H1 (cell line): ENCODE data around the gene DAPL1. TPM values are rescaled to one million over a fixed set of nuclear protein-coding genes. Genes with fewer than 3 reads are reported as not detected.
"Not testable (repeated sequence)": the region's sequence is repeated elsewhere in the genome, so short reads cannot be mapped to it uniquely, and the experiment has no call there.

Source experiments
- CTCF ChIA-PET: fragments of 300-600 bp; sonication (Branson Sonifier 250); formaldehyde crosslinking; loops from one replicate; lab custom pipeline; 2021; ENCODE audit not compliant: partially characterized antibody; lab: Charles Lee
- POLR2A ChIA-PET: fragments of 300-600 bp; sonication (Branson Sonifier 250); formaldehyde crosslinking; loops from one replicate; lab custom pipeline; 2021; ENCODE audit warnings: inconsistent platforms; ENCODE audit not compliant: partially characterized antibody; lab: Charles Lee
- DNase-seq, 2 experiments: peaks; one replicate each; pipeline versions ENCODE4 v3.0.0 to v3.0.0-alpha.2; 2010 to 2022; ENCODE audit warnings: low spot score in 2 of 2, low read depth in 1 of 2, mixed read lengths in 1 of 2
- FAIRE-seq: peaks from 2 replicates; lab custom pipeline; 2011; peaks lifted over from hg19 to GRCh38; lab: Jason Lieb, UNC
- H2AFZ ChIP-seq: 2 replicates; pipeline ENCODE4 v1.8.1; 2012; ENCODE audit warnings: low read length, inconsistent platforms
- H2AK5ac ChIP-seq: 2 replicates; pipeline ENCODE4 v1.6.1; 2013; ENCODE audit warnings: low read depth, low read length
- H2BK120ac ChIP-seq: replicated peaks from 2 replicates; pipeline ENCODE3; 2013; ENCODE audit warnings: low read depth, low read length, inconsistent platforms
- H2BK12ac ChIP-seq: 2 replicates; pipeline ENCODE4 v1.6.1; 2013; ENCODE audit warnings: low read depth, low read length
- H2BK15ac ChIP-seq: 2 replicates; pipeline ENCODE4 v1.6.1; 2013; ENCODE audit warnings: low read length
- H2BK20ac ChIP-seq: 2 replicates; pipeline ENCODE4 v1.6.1; 2013; ENCODE audit warnings: low read length
- H2BK5ac ChIP-seq: 2 replicates; pipeline ENCODE4 v1.6.1; 2013; ENCODE audit warnings: low read depth, low read length
- H3K14ac ChIP-seq: 2 replicates; pipeline ENCODE4 v1.6.1; 2013; ENCODE audit warnings: inconsistent platforms; ENCODE audit not compliant: insufficient read length
- H3K18ac ChIP-seq: 2 replicates; pipeline ENCODE4 v1.6.1; 2013; ENCODE audit warnings: low read length; ENCODE audit errors: extremely low read depth
- H3K23ac ChIP-seq: 2 replicates; pipeline ENCODE4 v1.6.1; 2013; ENCODE audit warnings: inconsistent platforms; ENCODE audit not compliant: insufficient read length
- H3K23me2 ChIP-seq: 2 replicates; pipeline ENCODE4 v1.6.1; 2013; ENCODE audit warnings: low read depth, low read length
- H3K27ac ChIP-seq: 2 replicates; pipeline ENCODE4 v1.6.1; 2011; ENCODE audit warnings: low read depth, low read length, inconsistent platforms
- H3K27me3 ChIP-seq, 4 experiments: replicated peaks in 1 of 4; 1 replicate in 1 of 4; 2 replicates in 3 of 4; pipeline versions ENCODE4 v1.6.1 to v1.8.1; 2011 to 2013; ENCODE audit warnings: low read length in 3 of 4, mild to moderate bottlenecking in 3 of 4, inconsistent platforms in 2 of 4, mixed read lengths in 2 of 4, moderate library complexity in 1 of 4; ENCODE audit not compliant: control insufficient read depth in 3 of 4, insufficient read depth in 3 of 4; ENCODE audit errors: extremely low read depth in 1 of 4
- H3K36me3 ChIP-seq, 4 experiments: 2 replicates each; pipeline versions ENCODE4 v1.6.1 to v1.8.1; 2011 to 2013; ENCODE audit warnings: mild to moderate bottlenecking in 4 of 4, low read length in 3 of 4, moderate library complexity in 2 of 4, control low read depth in 1 of 4, inconsistent platforms in 1 of 4; ENCODE audit not compliant: insufficient read depth in 4 of 4, control insufficient read depth in 2 of 4
- H3K4ac ChIP-seq: replicated peaks from 2 replicates; pipeline ENCODE3; 2013; ENCODE audit warnings: low read length, low read depth, mixed read lengths, inconsistent platforms; ENCODE audit not compliant: insufficient read length
- H3K4me1 ChIP-seq, 4 experiments: replicated peaks in 1 of 4; 1 replicate in 1 of 4; 2 replicates in 3 of 4; pipeline versions ENCODE4 v1.6.1 to v1.8.1; 2011 to 2013; ENCODE audit warnings: low read length in 3 of 4, inconsistent platforms in 2 of 4, mixed read lengths in 1 of 4; ENCODE audit not compliant: insufficient read depth in 4 of 4, control insufficient read depth in 3 of 4
- H3K4me2 ChIP-seq, 2 experiments: 2 replicates each; pipeline versions ENCODE4 v1.6.1 to v1.8.1; 2011 to 2013; ENCODE audit warnings: low read depth in 2 of 2, low read length in 2 of 2, control low read depth in 1 of 2, inconsistent platforms in 1 of 2, mild to moderate bottlenecking in 1 of 2; ENCODE audit not compliant: insufficient read depth in 1 of 2
- H3K4me3 ChIP-seq, 4 experiments: fragments of 200-600, 300-600 bp in 1 of 4; sonication (generic), shearing (Covaris generic), sonication (Bioruptor Twin) in 1 of 4; 2 replicates each; pipeline versions ENCODE4 v1.5.1 to v1.8.1; 2011 to 2016; ENCODE audit warnings: low read length in 4 of 4, low read depth in 3 of 4, control low read depth in 2 of 4, inconsistent platforms in 2 of 4, mild to moderate bottlenecking in 2 of 4, mixed read lengths in 1 of 4, moderate library complexity in 1 of 4; ENCODE audit not compliant: insufficient read depth in 2 of 4; ENCODE audit errors: extremely low read depth in 1 of 4
- H3K56ac ChIP-seq: replicated peaks from 2 replicates; pipeline ENCODE3; 2013; ENCODE audit warnings: low read depth, mild to moderate bottlenecking, mixed read lengths, low read length, inconsistent platforms; ENCODE audit not compliant: insufficient read length
- H3K79me1 ChIP-seq: 2 replicates; pipeline ENCODE4 v1.6.1; 2013; ENCODE audit warnings: low read depth, low read length, control low read depth
- H3K79me2 ChIP-seq, 2 experiments: 2 replicates each; pipeline versions ENCODE4 v1.6.1 to v1.8.1; 2012 to 2013; ENCODE audit warnings: low read length in 2 of 2, mild to moderate bottlenecking in 2 of 2, inconsistent platforms in 1 of 2; ENCODE audit not compliant: insufficient read depth in 2 of 2, control insufficient read depth in 1 of 2
- H3K9ac ChIP-seq, 4 experiments: replicated peaks in 1 of 4; 1 replicate in 1 of 4; 2 replicates in 3 of 4; pipeline versions ENCODE4 v1.6.1 to v1.8.1; 2011 to 2013; ENCODE audit warnings: low read depth in 3 of 4, low read length in 3 of 4, control low read depth in 2 of 4, mild to moderate bottlenecking in 2 of 4, moderate library complexity in 2 of 4, inconsistent platforms in 1 of 4; ENCODE audit errors: extremely low read depth in 1 of 4
- H3K9me3 ChIP-seq, 2 experiments: 2 replicates each; pipeline versions ENCODE4 v1.6.1 to v1.8.1; 2012 to 2013; ENCODE audit warnings: mild to moderate bottlenecking in 2 of 2, moderate library complexity in 2 of 2, control low read depth in 1 of 2, inconsistent platforms in 1 of 2, low read depth in 1 of 2, low read length in 1 of 2, mixed read lengths in 1 of 2; ENCODE audit not compliant: insufficient read depth in 2 of 2
- H4K20me1 ChIP-seq, 2 experiments: replicated peaks in 1 of 2; 2 replicates each; pipeline versions ENCODE3 to v1.8.1; 2011 to 2013; ENCODE audit warnings: inconsistent platforms in 2 of 2, low read length in 2 of 2, mild to moderate bottlenecking in 1 of 2; ENCODE audit not compliant: insufficient read depth in 2 of 2, control insufficient read depth in 1 of 2
- H4K5ac ChIP-seq: 2 replicates; pipeline ENCODE4 v1.6.1; 2013; ENCODE audit warnings: low read length, low read depth, mixed read lengths, inconsistent platforms; ENCODE audit not compliant: insufficient read length
- H4K8ac ChIP-seq: 2 replicates; pipeline ENCODE4 v1.8.0; 2013; ENCODE audit warnings: mild to moderate bottlenecking, moderate library complexity, low read length, inconsistent platforms; ENCODE audit not compliant: insufficient read depth; ENCODE audit errors: extremely low read depth
- H4K91ac ChIP-seq: replicated peaks from 2 replicates; pipeline ENCODE3; 2013; ENCODE audit warnings: low read length, mixed read lengths, inconsistent platforms; ENCODE audit not compliant: insufficient read length
- WGBS, 2 experiments: shearing (Covaris generic) in 1 of 2; methylation state at CpG; one replicate each; pipeline versions ENCODE4 v1.1.6 to v1.1.7; 2013 to 2015; ENCODE audit warnings: low lambda C conversion rate in 2 of 2, mixed read lengths in 2 of 2, inconsistent platforms in 1 of 2, low coverage in 1 of 2, missing lambda C conversion rate in 1 of 2; ENCODE audit not compliant: insufficient replicate concordance in 2 of 2, insufficient coverage in 1 of 2, insufficient read length in 1 of 2; ENCODE audit errors: extremely low coverage in 1 of 2, missing lambda C conversion rate in 1 of 2; 5-methylcytosine and 5-hydroxymethylcytosine counted together
- polyA plus RNA-seq, 7 experiments: library from polyadenylated mRNA; depleted of rRNA in 3 of 7; stranded (reverse) in 5 of 7; unstranded in 2 of 7; fragments of >200 nt in 5 of 7; fragments of 200-250 nt in 2 of 7; gene quantifications; 1 replicate in 5 of 7; 2 replicates in 1 of 7; 4 replicates in 1 of 7; pipeline versions ENCODE4 v1.2.1 to v1.2.3, GENCODE V29; 2011 to 2013; ENCODE audit warnings: missing spikeins in 2 of 7, mixed read lengths in 2 of 7
- total RNA-seq: library from RNA; stranded (reverse); fragmentation: NEBNext Ultra II Directional; extraction: Animal tissue kit (Norgen Biotek cat#: 25700); gene quantifications from 2 replicates; pipeline ENCODE4 v1.2.1, GENCODE V29; 2021

The DAPL1 gene
- total and polyA plus RNA-seq, 2 of the 8 experiments (the other 6 are each of a cell fraction or from before 2014, with no cell fraction given), result not detected

DNA sequence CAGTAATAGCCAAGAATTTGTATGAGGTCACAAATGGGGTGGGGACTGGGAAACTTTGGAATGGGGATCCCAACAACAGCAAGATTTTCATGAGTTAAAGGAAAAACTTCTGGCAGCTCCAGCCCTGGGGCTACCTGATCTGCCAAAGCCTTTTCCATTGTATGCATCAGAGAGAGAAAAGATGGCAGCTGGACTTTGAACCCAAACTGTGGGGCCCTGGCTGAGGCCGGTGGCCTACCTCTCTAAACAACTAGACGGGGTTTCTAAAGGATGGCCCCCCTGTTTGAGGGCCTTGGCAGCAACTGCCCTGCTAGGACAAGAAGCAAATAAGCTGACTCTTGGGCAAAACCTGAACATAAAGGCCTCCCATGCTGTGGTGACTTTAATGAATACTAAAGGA, 52.4 kb downstream of the DAPL1 start:
- H4K20me1 ChIP-seq, H3K14ac ChIP-seq, H3K27ac ChIP-seq, H4K91ac ChIP-seq, FAIRE-seq, H2BK5ac ChIP-seq, DNase-seq, H3K9ac ChIP-seq, H3K4ac ChIP-seq, H2AK5ac ChIP-seq, H3K23me2 ChIP-seq, CTCF ChIA-PET, H2BK15ac ChIP-seq, H3K4me3 ChIP-seq, H4K5ac ChIP-seq, H3K27me3 ChIP-seq, H3K36me3 ChIP-seq, H2BK12ac ChIP-seq, H2AFZ ChIP-seq, H2BK20ac ChIP-seq, POLR2A ChIA-PET, H3K23ac ChIP-seq, H3K79me1 ChIP-seq, H4K8ac ChIP-seq, H3K56ac ChIP-seq, H2BK120ac ChIP-seq, H3K9me3 ChIP-seq, H3K4me2 ChIP-seq, H3K79me2 ChIP-seq, H3K18ac ChIP-seq, H3K4me1 ChIP-seq: not testable (repeated sequence)
- 62% methylated on average over 2 of the region's 2 CpGs; no CpG with 5 or more reads in 1 of the 2 experiments for WGBS, 2 experiments
